DMS53 treated with DMSO at 0.1 percent for 48 hours (cell line): ENCODE measurements around the gene GSAP.

Experiments
- DNase-seq: peaks from one replicate; lab custom pipeline; 2025; ENCODE audit not compliant: unreplicated experiment; lab: John Stamatoyannopoulos, UW

GSAP gene

GRCh38 chr7:77409739-77410547, 6.2 kb downstream of the GSAP start:
- DNase-seq = no peak

- DNase-seq = no peak
These were observed 7.0 kb downstream of the GSAP start for GRCh38 chr7:77409005-77409738.

GRCh38 chr7:77407906-77408305, 8.2 kb downstream of the GSAP start:
- DNase-seq = no peak

GRCh38 chr7:77406421-77406820, 9.7 kb downstream of the GSAP start:
- no peak for DNase-seq

- no peak for DNase-seq
These were observed 11.5 kb downstream of the GSAP start for GRCh38 chr7:77404641-77405040.

DNA sequence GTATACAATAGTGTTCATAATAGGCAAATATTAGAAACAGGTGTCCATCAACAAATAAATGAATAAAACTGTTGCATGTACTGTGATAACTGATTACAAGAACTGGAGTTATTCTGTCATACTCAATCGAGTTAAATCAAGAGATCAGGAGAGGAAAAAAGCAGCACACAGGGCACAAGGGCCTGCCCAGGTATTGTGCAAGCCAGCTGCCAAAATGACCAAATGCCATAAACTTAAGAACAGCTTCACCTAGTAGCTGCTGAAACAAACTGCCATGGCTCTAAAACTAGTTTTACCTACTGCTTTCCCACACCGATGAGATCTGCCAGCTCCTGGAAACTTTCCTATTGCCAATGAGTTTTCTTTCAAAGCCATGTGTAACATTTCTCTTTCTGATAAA, 12.2 kb downstream of the GSAP start:
- DNase-seq = no peak

- no peak for DNase-seq
These were observed 13.3 kb downstream of the GSAP start for GRCh38 chr7:77402818-77403217.

DNA sequence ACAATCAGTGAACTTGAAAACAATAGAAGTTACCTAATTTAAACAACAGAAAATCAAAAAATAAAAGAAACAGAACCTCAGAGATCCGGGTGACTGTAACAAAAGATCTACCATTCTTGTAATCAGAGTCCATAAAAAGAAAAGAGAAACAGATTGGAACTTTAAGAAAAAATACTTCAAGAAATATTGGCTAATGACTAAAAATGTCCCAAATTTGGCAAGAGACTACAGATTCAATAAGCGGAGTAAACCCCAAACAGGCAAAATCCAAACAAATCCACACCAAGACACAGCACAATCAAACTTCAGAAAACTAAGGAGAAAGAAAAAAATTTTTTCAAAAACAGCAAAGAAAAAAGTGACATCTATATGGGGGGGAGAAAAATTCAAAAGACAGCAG, 15.1 kb downstream of the GSAP start:
- DNase-seq = no peak

- no peak for DNase-seq
These were observed 16.3 kb downstream of the GSAP start for GRCh38 chr7:77399816-77400215.

DNA sequence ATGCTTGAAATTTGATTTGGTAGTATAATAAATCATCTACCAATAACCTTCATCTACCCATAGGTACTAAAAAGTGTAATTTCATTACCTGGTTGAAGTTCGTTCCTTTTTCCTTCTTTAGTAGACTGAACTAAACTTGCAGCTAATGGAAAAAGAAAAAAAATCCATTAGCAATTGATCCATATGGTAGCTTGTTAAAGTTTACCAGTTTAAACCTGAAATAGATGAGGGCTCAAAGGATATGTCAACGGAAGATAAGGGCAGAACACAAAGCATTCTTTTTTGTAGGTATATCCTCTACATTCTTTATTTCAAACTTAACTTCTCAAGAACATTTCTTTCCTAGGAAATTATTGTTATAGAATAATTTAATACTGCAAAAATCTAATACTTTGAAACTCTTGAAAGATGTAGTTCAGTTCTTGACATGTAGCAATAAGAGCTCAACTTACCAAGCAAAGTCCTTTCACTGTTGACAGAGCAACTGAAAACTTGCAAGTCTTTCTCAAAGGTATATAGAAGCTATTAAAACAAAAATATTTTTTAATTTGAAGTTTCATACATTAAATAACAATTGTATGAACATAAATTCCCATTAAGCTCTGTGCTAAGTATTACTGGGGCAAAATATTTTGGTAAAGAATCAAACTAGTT, 19.1 kb downstream of the GSAP start:
- DNase-seq = no peak

GRCh38 chr7:77395626-77396025, 20.5 kb downstream of the GSAP start:
- DNase-seq = peak; percentile 61

- DNase-seq = no peak
These were observed 22.2 kb downstream of the GSAP start for GRCh38 chr7:77393954-77394353.

DNA sequence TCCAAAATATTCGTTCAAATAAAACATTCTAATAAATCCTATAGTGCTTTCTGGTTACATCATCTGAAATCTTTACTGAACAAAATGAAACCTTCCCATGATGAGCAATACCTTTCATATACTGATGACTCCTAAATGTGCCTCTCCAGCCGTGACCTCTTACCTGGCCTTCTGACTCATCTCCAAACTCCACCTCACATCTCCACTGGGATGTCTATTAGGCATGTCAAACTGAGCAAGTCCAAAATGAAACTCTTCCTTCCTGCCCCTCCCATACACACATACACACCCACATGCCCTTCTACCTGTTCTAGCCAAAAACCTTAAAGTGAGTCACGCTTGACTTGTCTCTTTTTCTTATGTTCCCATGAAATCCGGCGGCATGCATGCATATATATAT, 22.9 kb downstream of the GSAP start:
- DNase-seq = peak; percentile 61

DNA sequence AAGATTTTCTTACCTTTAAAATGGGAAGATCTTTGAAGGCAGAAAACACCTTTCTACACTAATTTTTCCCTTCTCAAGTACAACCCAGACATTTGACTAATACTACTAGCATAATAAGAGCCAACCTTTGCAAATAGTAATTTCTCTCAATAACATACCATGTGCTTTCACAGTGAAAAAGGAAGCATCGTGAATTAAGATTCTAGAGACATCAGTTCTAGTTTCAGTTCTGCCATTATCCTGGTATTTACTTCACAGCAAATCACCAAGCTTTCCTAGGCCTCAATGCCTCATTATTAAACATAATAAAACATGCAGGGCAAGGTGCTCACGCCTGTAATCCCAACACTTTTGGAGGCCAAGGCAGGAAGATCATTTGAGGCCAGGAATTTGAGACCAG, 24.9 kb downstream of the GSAP start:
- no peak for DNase-seq

DNA sequence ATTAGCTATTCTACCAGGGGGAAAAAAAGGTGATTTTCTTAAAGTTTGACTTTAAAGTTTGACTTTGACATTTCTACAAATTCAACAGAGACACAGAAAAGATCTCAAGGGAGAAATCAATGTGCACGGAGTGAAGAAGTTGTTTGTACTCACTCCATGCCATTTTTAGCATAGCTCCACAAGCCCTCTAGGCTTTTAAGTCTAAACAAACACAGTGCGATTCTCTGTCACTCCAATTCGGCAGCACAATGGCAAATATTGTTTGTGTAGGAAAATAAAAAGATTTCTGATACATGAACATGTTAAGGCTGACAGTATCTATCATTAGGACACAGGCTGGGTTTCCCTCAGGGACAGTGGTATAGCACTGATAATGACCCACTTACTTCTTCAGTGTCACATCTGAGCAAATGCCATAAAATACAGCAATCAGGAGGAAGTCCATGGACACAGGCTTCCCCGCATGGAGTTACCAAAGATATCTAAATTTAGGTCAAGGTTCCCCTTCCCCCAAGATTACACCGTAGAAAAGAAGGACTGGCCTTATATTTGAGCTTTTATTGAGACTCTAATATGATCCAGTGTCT, 28.0 kb downstream of the GSAP start:
- no peak for DNase-seq

- no peak for DNase-seq
These were observed 29.9 kb downstream of the GSAP start for GRCh38 chr7:77386165-77386822.

DNA sequence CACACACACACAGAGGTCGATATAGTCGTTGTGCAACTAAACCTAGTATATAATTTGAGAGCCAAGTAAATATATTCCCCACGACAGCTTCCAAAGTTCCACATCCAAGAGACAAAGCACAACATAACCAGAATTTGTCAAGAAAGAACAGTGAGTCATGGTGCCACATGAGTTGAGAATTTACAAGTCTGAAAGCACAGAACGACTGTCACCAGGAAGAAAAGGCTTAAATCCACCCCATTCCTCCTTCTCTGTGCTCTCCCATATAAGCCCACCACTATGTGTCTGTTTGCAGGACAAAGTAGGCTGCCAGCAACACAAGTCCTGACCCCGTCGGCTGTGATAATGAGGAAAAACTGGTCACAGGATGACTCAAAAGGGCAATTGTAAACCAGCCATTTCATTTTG, 32.8 kb downstream of the GSAP start:
- no peak for DNase-seq

GRCh38 chr7:77382532-77382931, 33.6 kb downstream of the GSAP start:
- DNase-seq = no peak

GRCh38 chr7:77378584-77378983, 37.6 kb downstream of the GSAP start:
- no peak for DNase-seq

DNA sequence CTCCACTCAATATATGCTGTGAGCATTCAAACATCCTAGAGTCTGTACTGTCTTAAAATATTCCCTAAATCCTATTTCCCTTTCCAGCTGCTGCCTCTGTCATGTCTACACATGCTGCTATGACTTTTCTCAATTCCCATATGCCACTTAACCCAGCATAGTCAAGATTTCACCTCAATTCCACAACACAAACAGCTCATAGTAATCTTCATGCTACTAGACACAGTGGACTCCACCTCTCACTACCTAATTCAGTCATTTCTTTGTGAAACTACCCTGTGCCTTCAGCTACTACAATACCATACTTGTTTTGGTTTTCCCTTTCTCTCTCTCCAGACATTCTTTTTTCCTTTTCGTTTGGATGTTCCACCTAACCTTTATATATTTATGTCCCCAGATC, 45.5 kb downstream of the GSAP start:
- no peak for DNase-seq

- peak; percentile 7 for DNase-seq
These were observed 47.2 kb downstream of the GSAP start for GRCh38 chr7:77368974-77369373.
